H9 (cell line): ENCODE measurements around the gene FHIT. TPM values are rescaled to one million over a fixed set of nuclear protein-coding genes. Genes with fewer than 3 reads are reported as not detected.

ENCODE experiments used
- DNase-seq: peaks from one replicate; pipeline ENCODE4 v3.0.0-alpha.2; 2017
- H2AFZ ChIP-seq: one replicate; pipeline ENCODE4 v1.6.1; 2013; ENCODE audit warnings: mild to moderate bottlenecking, low read length, control low read depth, moderate library complexity
- H2AK5ac ChIP-seq: 2 replicates; pipeline ENCODE4 v1.6.1; 2013; ENCODE audit warnings: low read length, control low read depth, mixed read lengths; ENCODE audit not compliant: insufficient read length
- H2BK120ac ChIP-seq: one replicate; pipeline ENCODE4 v1.6.1; 2013; ENCODE audit warnings: low read depth, mild to moderate bottlenecking, low read length, control low read depth, inconsistent platforms; ENCODE audit not compliant: poor library complexity, severe bottlenecking
- H2BK12ac ChIP-seq: 2 replicates; pipeline ENCODE4 v1.6.1; 2013; ENCODE audit warnings: low read length, control low read depth, mixed read lengths, low read depth; ENCODE audit not compliant: insufficient read length
- H2BK15ac ChIP-seq: 2 replicates; pipeline ENCODE4 v1.6.1; 2013; ENCODE audit warnings: low read depth, low read length, control low read depth
- H2BK20ac ChIP-seq: one replicate; pipeline ENCODE4 v1.6.1; 2013; ENCODE audit warnings: low read depth, mild to moderate bottlenecking, low read length, control low read depth, inconsistent platforms; ENCODE audit not compliant: poor library complexity, severe bottlenecking
- H2BK5ac ChIP-seq: 2 replicates; pipeline ENCODE4 v1.6.1; 2013; ENCODE audit warnings: low read length, control low read depth, mixed read lengths; ENCODE audit not compliant: insufficient read length
- H3K14ac ChIP-seq: 2 replicates; pipeline ENCODE4 v1.6.1; 2013; ENCODE audit warnings: low read length, control low read depth; ENCODE audit not compliant: insufficient read depth
- H3K18ac ChIP-seq: 2 replicates; pipeline ENCODE4 v1.6.1; 2013; ENCODE audit warnings: low read depth, mild to moderate bottlenecking, mixed read lengths, low read length, control low read depth; ENCODE audit not compliant: insufficient read length
- H3K23ac ChIP-seq: 2 replicates; pipeline ENCODE4 v1.6.1; 2013; ENCODE audit warnings: low read length, control low read depth, mixed read lengths, low read depth; ENCODE audit not compliant: insufficient read length
- H3K23me2 ChIP-seq: 2 replicates; pipeline ENCODE4 v1.6.1; 2013; ENCODE audit warnings: low read depth, mild to moderate bottlenecking, mixed read lengths, low read length, control low read depth; ENCODE audit not compliant: insufficient read length, poor library complexity, severe bottlenecking
- H3K27ac ChIP-seq: 2 replicates; pipeline ENCODE4 v1.5.1; 2013; ENCODE audit warnings: low read length, control low read depth, mixed read lengths, low read depth; ENCODE audit not compliant: insufficient read length
- H3K27me3 ChIP-seq: 2 replicates; pipeline ENCODE4 v1.6.1; 2013; ENCODE audit warnings: low read length, control low read depth, inconsistent platforms; ENCODE audit not compliant: insufficient read depth
- H3K4ac ChIP-seq: 2 replicates; pipeline ENCODE4 v1.6.1; 2013; ENCODE audit warnings: low read depth, mild to moderate bottlenecking, control low read depth, inconsistent platforms, low read length, moderate library complexity
- H3K4me1 ChIP-seq: 2 replicates; pipeline ENCODE4 v1.6.1; 2013; ENCODE audit warnings: low read length, control low read depth, inconsistent platforms; ENCODE audit not compliant: insufficient read depth
- H3K4me2 ChIP-seq: 2 replicates; pipeline ENCODE4 v1.6.1; 2013; ENCODE audit warnings: low read length, control low read depth, mixed read lengths; ENCODE audit not compliant: insufficient read length, insufficient read depth
- H3K56ac ChIP-seq: 2 replicates; pipeline ENCODE4 v1.6.1; 2013; ENCODE audit warnings: low read depth, mild to moderate bottlenecking, mixed read lengths, low read length, control low read depth; ENCODE audit not compliant: insufficient read length
- H3K79me1 ChIP-seq: 2 replicates; pipeline ENCODE4 v1.6.1; 2013; ENCODE audit warnings: low read depth, mild to moderate bottlenecking, moderate library complexity, low read length, control low read depth, inconsistent platforms; ENCODE audit not compliant: insufficient read depth, poor library complexity, severe bottlenecking
- H3K79me2 ChIP-seq: 2 replicates; pipeline ENCODE4 v1.6.1; 2013; ENCODE audit warnings: low read length, control low read depth, inconsistent platforms; ENCODE audit not compliant: insufficient read depth
- H3K9ac ChIP-seq: 2 replicates; pipeline ENCODE4 v1.6.1; 2013; ENCODE audit warnings: low read length, control low read depth, mixed read lengths; ENCODE audit not compliant: insufficient read length; ENCODE audit errors: extremely low read depth
- H3K9me3 ChIP-seq: one replicate; pipeline ENCODE4 v1.6.1; 2013; ENCODE audit warnings: low read depth, low read length, inconsistent platforms; ENCODE audit not compliant: control insufficient read depth
- H3T11ph ChIP-seq: one replicate; pipeline ENCODE4 v1.6.1; 2013; ENCODE audit warnings: mild to moderate bottlenecking, low read length, control low read depth, inconsistent platforms
- H4K20me1 ChIP-seq: one replicate; pipeline ENCODE4 v1.6.1; 2013; ENCODE audit not compliant: control insufficient read depth, insufficient read length, insufficient read depth
- H4K5ac ChIP-seq: 2 replicates; pipeline ENCODE4 v1.6.1; 2013; ENCODE audit warnings: low read depth, mild to moderate bottlenecking, mixed read lengths, low read length, control low read depth; ENCODE audit not compliant: insufficient read length
- H4K8ac ChIP-seq: replicated peaks from 2 replicates; pipeline ENCODE4 v1.6.1; 2013; ENCODE audit warnings: low read length, control low read depth, mixed read lengths, low read depth; ENCODE audit not compliant: insufficient read length
- H4K91ac ChIP-seq: 2 replicates; pipeline ENCODE4 v1.6.1; 2013; ENCODE audit warnings: low read depth, mild to moderate bottlenecking, moderate library complexity, mixed read lengths, low read length, control low read depth; ENCODE audit not compliant: insufficient read length
- H3K27ac Mint-ChIP-seq, 3 experiments: 2 replicates in 2 of 3; 3 replicates in 1 of 3; pipeline ENCODE4 v1.8.0; 2020 to 2021; ENCODE audit warnings: mixed read lengths in 3 of 3, mild to moderate bottlenecking in 1 of 3, moderate library complexity in 1 of 3
- H3K27me3 Mint-ChIP-seq: 2 replicates; pipeline ENCODE4 v1.8.0; 2021; ENCODE audit warnings: low read depth, mild to moderate bottlenecking, moderate library complexity, mixed read lengths
- H3K36me3 Mint-ChIP-seq, 3 experiments: 2 replicates in 2 of 3; 3 replicates in 1 of 3; pipeline ENCODE4 v1.8.0; 2020 to 2021; ENCODE audit warnings: low read depth in 3 of 3, mixed read lengths in 3 of 3; ENCODE audit not compliant: insufficient read depth in 1 of 3
- H3K4me1 Mint-ChIP-seq, 2 experiments: 2 replicates each; pipeline ENCODE4 v1.8.0; 2020; ENCODE audit warnings: mixed read lengths in 2 of 2
- H3K4me3 Mint-ChIP-seq, 2 experiments: 2 replicates in 1 of 2; 3 replicates in 1 of 2; pipeline ENCODE4 v1.8.0; 2020 to 2021; ENCODE audit warnings: mild to moderate bottlenecking in 2 of 2, mixed read lengths in 2 of 2, moderate library complexity in 1 of 2
- H3K9me3 Mint-ChIP-seq, 2 experiments: 2 replicates in 1 of 2; 3 replicates in 1 of 2; pipeline ENCODE4 v1.8.0; 2020; ENCODE audit warnings: mild to moderate bottlenecking in 2 of 2, mixed read lengths in 2 of 2, moderate library complexity in 1 of 2
- WGBS: extraction: QIAGEN DNeasy Blood & Tissue Kit; methylation state at CpG from one replicate; pipeline ENCODE4 v1.1.7; 2013; ENCODE audit warnings: missing lambda C conversion rate, low lambda C conversion rate, mixed read lengths; ENCODE audit not compliant: insufficient read length; ENCODE audit errors: extremely low coverage; 5-methylcytosine and 5-hydroxymethylcytosine counted together
- total RNA-seq: library from RNA; stranded (reverse); gene quantifications from 2 replicates; pipeline ENCODE4 v1.2.1, GENCODE V29; 2021
- TF ChIP-seq, protein P1 (sequence below): fragments of 200-600 bp; sonication (generic); conservative IDR thresholded peaks from 3 replicates; pipeline ENCODE4 v1.8.0; 2021; ENCODE audit warnings: antibody characterized with exemption, mild to moderate bottlenecking

The FHIT gene
- total RNA-seq, 1 experiment from 2014 or later = 3.0 TPM

DNA sequence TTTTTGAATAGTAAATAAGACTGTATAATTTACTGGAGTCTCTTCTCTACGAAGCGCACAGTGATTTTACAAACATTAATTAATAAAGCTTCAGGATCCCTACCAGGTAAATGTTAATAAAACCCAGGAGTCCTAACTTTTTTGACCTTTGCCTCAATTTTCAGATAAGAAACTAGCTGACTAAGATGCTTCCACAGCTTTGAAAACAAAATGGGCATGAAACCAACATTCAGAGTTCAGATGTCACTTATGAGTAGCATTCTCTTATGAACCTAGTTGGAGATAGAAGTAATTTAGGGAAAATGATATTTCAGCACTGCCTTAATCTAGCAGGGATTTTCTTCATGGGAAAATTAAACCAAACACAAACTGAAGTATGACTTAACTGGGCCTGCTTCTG lies 13.0 kb upstream of the FHIT start:
- Mint-ChIP-seq H3K4me3 (no peak overlapping the region), H3K27ac (no peak overlapping the region; a peak in 1 of 7 replicates), H3K36me3 (peaks cover 0 to 10% (median 4%) of the 10 kb centered on the region in 3 experiments; a peak in 2 of 7 replicates), H3K9me3 (peaks cover 7 to 9% of the 10 kb centered on the region in 2 experiments; a peak in 2 of 5 replicates), H3K27me3 (peaks cover 2% of the 10 kb centered on the region; the same call in 1 of the 2 replicates), H3K4me1 (peaks cover 0 to 2% of the 10 kb centered on the region in 2 experiments; a peak in 1 of 4 replicates)
- H2BK12ac ChIP-seq = no peak overlapping the region
- H3K18ac ChIP-seq = no peak overlapping the region
- H2AFZ ChIP-seq = no peak overlapping the region
- H3K14ac ChIP-seq = no peak overlapping the region
- no peaks in the 10 kb centered on the region for H3K23me2 ChIP-seq
- no peak overlapping the region for H4K5ac ChIP-seq
- TF ChIP-seq, protein P1, sequence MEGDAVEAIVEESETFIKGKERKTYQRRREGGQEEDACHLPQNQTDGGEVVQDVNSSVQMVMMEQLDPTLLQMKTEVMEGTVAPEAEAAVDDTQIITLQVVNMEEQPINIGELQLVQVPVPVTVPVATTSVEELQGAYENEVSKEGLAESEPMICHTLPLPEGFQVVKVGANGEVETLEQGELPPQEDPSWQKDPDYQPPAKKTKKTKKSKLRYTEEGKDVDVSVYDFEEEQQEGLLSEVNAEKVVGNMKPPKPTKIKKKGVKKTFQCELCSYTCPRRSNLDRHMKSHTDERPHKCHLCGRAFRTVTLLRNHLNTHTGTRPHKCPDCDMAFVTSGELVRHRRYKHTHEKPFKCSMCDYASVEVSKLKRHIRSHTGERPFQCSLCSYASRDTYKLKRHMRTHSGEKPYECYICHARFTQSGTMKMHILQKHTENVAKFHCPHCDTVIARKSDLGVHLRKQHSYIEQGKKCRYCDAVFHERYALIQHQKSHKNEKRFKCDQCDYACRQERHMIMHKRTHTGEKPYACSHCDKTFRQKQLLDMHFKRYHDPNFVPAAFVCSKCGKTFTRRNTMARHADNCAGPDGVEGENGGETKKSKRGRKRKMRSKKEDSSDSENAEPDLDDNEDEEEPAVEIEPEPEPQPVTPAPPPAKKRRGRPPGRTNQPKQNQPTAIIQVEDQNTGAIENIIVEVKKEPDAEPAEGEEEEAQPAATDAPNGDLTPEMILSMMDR = no peak
- H3K27ac ChIP-seq = no peak overlapping the region
- WGBS = no CpG with 5 or more reads among the region's 2 CpGs
- no peaks in the 10 kb centered on the region for H4K20me1 ChIP-seq
- H2AK5ac ChIP-seq = no peak overlapping the region
- no peak overlapping the region for H4K91ac ChIP-seq
- no peak overlapping the region for H3K23ac ChIP-seq
- H3K9ac ChIP-seq = no peak overlapping the region
- H2BK15ac ChIP-seq = no peak overlapping the region
- H3T11ph ChIP-seq = no peak overlapping the region
- H3K27me3 ChIP-seq = no peaks in the 10 kb centered on the region
- no peaks in the 10 kb centered on the region for H3K79me1 ChIP-seq
- no peak overlapping the region for H3K56ac ChIP-seq
- no peak overlapping the region for H4K8ac ChIP-seq
- H2BK20ac ChIP-seq = no peak overlapping the region
- no peak overlapping the region for H3K4ac ChIP-seq
- no peak for DNase-seq
- H3K9me3 ChIP-seq = no peaks in the 10 kb centered on the region
- H2BK5ac ChIP-seq = no peak overlapping the region
- no peaks in the 10 kb centered on the region for H3K4me1 ChIP-seq
- H3K4me2 ChIP-seq = no peak overlapping the region
- no peak overlapping the region for H2BK120ac ChIP-seq
- no peaks in the 10 kb centered on the region for H3K79me2 ChIP-seq
